Left renal cortex interstitium (tissue), 4 donors: Measurements from ENCODE around the gene ADCY2. TPM values are rescaled to one million over a fixed set of nuclear protein-coding genes. Genes with fewer than 3 reads are reported as not detected.
A peak's percentile ranks its signal among the peaks of the same experiment; 100 is the strongest.
"Not testable (repeated sequence)": the region's sequence is repeated elsewhere in the genome, so short reads cannot be mapped to it uniquely, and the experiment has no call there.

Experiments used
- DNase-seq, 4 donors: peaks; one replicate each; pipeline ENCODE4 v3.0.0-alpha.2; 2013; ENCODE audit warnings: low read depth in 4 of 4, low spot score in 2 of 4, missing footprints in 1 of 4
- polyA plus RNA-seq, 4 donors: library from polyadenylated mRNA; unstranded; fragments of 120-200 nt; gene quantifications; one replicate each; pipeline ENCODE4 v1.2.1, GENCODE V29; 2013; ENCODE audit not compliant: insufficient read length in 4 of 4

ADCY2 gene
- polyA plus RNA-seq, 4 donors, result 4.1 to 6.4 (median 5.1) TPM

- no peak for DNase-seq
Observed at GRCh38 chr5:7394889-7395431, 978 bp upstream of the ADCY2 start.

DNA sequence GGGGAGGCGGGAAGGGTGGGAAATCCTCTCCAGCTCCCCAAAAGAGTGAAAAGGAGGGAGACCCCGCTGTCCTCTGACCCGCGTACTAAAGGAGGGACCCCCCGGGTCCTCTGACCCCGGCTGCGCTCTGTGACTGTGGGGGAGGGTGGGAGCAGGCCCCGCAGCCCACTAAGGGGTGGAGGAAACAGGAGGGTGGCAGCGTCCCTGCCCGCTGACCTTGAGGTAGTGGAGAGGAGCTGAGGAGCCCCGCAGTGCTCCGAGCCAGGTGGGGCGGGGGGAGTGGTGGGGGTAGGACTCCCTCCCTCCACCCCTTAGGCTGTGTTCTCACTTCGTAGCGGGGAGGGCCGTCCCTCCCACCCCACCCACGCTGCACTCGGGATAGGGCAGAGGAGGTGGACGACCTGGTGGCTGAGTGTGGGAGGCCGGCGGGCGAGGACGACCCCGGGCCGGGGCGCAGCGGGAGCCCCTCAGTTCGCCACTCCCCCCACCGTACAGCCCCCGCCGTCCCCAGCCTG is 449 bp upstream of the ADCY2 start:
- no peak for DNase-seq

GRCh38 chr5:7396713-7397454 is 946 bp downstream of the ADCY2 start:
- DNase-seq, result peak in 1 of 4 donors; percentile 53

DNA sequence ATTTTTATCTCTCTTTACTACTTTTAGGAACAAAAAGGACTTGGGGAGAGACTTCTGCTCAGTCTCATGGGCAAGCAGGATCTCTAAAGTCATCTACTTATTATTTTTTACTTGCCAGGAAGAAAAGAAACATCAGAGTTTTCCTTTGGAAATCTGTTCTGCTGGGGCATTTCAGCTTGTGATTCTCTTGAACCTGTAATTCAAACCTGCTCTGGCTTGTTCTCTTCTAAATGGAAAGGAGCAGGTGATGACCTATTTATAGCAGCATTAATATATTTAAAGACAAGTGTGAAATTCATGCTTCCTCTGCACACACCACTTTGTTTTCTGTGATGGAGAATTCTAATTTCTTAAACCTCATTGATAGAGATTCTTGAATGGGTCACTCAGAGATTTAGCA is 2.0 kb downstream of the ADCY2 start:
- DNase-seq, result no peak

GRCh38 chr5:7398596-7399280 is 2.8 kb downstream of the ADCY2 start:
- no peak for DNase-seq

GRCh38 chr5:7405277-7405676 is 9.3 kb downstream of the ADCY2 start:
- DNase-seq, result no peak

DNA sequence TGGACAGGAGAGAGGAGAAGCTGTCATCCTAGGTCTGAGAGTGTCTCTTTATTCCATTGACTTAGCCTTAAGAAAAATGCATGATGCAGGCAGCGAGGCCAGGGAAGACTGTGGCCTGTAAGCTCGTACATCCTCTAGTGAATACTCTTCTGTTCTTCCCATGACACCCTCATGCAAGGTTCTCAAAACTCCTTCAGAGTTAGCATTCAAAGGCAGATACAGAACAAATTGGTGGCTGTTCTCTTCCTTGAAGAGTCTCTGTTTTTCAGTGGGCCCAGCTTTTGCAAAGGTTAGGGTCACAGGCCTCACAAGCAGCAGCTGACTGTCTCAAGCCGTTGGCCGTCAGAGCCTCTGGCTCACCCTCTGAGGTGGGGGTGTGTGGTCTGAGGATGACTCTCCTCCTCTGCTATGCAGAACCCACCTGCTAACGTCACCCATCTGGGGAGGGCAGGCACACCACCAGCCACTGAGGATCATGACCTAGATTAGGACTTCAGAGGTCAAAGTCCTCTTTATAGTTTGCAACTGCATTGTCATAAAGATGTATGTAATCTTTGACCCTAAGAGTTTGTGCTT is 15.1 kb downstream of the ADCY2 start:
- no peak for DNase-seq

DNA sequence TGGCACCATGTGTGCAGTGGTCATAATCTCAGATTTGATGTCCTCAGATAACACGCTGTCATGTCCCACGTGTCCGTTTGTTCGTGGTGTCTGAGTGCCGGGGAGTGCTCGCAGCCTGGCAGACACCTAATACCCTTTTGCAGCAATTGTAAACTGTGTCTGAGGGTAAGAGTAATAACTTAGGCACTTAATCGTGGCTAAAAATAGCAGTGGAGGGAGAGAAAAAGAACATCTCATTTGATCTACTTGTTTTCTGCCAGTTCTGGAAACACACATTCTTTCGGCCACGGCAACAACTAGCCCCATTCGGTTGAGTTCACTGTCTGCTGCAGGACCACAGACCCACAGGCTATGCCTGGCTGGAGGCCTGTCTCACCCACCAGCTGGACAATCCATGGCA is 16.5 kb downstream of the ADCY2 start:
- no peak for DNase-seq

GRCh38 chr5:7415123-7415522 is 19.2 kb downstream of the ADCY2 start:
- no peak for DNase-seq

- DNase-seq, result no peak
Observed at GRCh38 chr5:7415587-7416535, 19.9 kb downstream of the ADCY2 start.

DNA sequence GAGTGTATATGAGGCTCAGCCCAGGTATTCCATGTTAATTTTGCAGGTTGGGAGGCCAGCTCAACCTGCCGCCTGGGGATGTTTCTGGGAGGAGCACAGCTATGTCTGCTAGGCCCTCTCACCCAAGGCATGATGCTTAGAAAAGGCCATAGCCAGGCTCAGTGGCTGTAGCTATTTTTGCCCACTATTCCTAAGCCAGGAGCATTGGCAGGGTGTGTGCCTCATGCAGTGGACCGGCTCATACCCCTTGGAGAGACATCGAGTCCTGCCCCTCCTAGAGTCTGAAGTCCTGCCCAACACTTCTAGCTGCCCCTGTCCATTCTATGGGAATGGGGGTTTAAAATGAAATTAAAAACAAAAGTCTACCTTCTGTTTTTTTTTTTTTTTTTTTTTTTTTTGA is 22.3 kb downstream of the ADCY2 start:
- no peak for DNase-seq

- DNase-seq, result no peak
Observed at GRCh38 chr5:7419367-7419766, 23.4 kb downstream of the ADCY2 start.

DNA sequence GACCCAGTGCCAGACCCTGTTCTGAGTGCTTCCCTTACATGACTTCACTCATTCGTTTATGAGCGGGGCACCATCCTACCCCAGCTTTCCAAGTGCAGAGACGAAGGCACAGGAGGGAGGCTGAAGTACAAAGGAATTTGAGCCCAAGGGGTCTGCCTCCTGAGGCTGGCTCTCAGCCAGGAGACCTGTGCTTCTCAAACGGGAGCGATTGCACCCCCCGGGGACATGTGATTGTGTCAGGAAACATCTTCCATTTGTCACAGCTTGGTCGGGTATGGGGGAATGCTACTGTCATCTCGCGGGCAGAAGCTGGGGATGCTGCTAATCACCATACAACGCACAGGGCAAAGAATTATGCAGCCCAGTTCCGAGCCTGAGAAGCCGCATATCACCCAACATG is 23.9 kb downstream of the ADCY2 start:
- no peak for DNase-seq

DNA sequence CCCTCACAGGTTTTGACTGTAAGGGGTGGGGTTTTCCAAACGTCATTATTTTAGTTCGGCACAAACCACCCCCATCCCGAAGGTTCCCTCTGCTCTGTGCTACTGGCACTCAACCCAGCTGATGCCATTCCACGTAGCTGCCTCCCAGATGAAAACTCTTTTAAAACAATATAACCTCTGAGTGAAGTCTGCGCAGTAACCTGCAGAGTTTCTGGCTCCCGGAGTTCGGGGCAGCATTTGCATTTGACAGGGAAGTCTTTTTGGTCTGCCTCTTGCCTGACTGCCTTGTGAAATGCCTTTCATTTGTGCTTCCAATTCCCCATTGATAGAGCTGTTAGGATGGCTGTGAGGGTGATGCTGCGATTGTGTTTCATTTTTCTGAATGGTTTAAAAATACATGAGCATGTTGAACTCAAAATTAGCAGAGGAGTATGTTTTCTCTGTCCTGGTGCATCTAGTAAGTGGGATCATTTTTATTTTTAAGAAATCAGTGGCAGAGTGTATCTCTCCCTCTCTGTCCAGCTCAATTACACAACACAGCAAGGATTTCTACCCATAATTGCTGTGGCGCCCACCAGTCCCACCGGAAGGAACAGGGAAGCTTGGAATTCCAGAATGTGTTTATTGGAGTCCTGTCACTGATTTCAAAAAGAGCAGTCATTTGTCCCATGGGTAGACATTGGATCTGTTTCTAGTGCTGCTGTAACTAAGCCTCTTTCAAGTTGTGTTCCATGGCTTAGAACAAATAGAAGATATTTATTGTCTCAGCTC is 24.8 kb downstream of the ADCY2 start:
- no peak for DNase-seq

GRCh38 chr5:7422316-7423106 is 26.6 kb downstream of the ADCY2 start:
- DNase-seq, result no peak

DNA sequence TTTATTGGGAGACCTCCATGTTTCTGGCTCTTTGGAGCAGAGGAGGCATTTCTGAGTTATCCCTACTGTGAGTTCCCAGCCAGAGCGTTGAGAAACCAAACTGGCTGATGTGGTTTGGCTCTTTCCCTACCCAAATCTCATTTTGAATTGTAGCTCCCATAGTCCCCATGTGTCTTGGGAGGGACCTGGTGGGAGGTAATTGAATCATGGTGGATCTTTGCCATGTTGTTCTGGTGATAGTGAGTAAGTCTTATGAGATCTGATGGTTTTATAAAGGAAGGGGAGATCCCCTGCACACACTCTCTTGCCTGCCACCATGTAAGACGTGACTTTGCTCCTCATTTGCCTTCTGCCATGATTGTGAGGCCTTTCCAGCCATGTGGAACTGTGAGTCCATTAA is 27.3 kb downstream of the ADCY2 start:
- not testable (repeated sequence) for DNase-seq

- no peak for DNase-seq
Observed at GRCh38 chr5:7425830-7426229, 29.9 kb downstream of the ADCY2 start.

- DNase-seq, result no peak
Observed at GRCh38 chr5:7426284-7426683, 30.3 kb downstream of the ADCY2 start.

DNA sequence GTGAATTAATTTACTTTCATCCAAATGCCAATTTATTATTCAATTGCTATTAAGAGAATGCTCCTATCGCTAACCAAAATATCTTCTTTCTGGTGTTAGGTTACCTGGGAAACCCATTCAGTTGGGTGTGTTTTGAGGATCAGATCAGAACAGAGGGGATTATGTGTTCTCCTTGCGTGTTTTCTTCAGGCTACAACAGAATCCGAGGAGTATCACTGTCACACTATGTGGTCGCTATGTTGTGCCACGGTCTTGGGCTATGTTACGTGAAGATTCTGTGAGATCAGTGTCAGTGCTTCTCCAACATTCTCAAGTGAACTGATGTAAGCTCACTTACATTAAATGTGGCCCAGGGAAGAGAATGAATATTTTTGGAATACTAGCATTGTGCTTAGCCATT is 39.0 kb downstream of the ADCY2 start:
- no peak for DNase-seq
